ENCODE data around the gene PIEZO1.

Gene PIEZO1

DNA sequence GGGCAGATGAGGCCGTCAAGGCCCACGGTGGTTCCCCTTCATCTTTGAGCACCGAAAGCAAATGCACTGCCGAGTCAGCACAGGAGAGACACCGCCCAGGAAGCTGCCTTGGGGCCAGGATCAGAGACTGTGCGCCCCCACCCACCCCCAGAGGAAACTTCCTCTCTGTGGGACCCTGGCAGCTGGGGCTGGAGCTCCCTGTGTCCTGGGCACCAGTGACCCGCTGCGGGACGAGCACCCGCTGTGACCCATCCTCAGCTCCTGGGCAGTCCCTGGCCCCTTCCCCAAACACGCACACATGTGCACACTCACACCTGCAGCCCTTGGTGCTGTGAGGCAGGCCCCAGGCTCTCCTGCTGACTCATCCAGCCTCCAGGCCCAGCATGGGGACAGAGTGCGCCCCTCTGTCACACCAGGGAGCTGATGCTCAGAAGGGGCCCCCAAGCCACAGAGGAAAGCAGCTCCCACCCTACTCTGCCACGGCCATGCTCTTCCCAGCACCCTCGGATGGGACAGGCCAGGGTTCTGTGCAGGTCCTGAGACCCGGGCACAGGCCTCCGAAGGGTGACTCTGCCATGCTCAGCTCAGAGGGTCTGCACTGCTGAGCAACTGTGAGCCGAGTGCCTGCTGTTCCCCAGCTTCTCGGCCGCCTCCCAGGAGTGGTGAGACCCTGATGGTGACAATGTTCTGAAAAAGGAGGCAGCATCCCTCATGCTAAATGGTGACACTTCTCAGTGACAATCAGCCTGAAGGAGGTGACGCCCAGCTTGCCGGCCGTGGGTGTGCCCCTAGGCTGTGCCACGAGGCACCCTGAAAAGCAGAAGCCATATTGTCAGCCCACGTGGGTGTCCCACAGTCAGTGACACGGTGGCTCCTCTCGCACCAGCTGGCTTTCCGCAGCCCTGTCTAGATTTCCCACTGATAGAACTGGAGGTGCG is 3.6 kb downstream of the PIEZO1 start:
- peak; percentile 85 for DNase-seq (ENCODE audit: low spot score)
- TF ChIP-seq, protein P1, sequence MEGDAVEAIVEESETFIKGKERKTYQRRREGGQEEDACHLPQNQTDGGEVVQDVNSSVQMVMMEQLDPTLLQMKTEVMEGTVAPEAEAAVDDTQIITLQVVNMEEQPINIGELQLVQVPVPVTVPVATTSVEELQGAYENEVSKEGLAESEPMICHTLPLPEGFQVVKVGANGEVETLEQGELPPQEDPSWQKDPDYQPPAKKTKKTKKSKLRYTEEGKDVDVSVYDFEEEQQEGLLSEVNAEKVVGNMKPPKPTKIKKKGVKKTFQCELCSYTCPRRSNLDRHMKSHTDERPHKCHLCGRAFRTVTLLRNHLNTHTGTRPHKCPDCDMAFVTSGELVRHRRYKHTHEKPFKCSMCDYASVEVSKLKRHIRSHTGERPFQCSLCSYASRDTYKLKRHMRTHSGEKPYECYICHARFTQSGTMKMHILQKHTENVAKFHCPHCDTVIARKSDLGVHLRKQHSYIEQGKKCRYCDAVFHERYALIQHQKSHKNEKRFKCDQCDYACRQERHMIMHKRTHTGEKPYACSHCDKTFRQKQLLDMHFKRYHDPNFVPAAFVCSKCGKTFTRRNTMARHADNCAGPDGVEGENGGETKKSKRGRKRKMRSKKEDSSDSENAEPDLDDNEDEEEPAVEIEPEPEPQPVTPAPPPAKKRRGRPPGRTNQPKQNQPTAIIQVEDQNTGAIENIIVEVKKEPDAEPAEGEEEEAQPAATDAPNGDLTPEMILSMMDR (IDR thresholded peaks at IDR 0.05; ENCODE audit: borderline replicate concordance, control extremely low read depth, extremely low read depth, insufficient read depth, missing control alignments) = no peak
- in situ Hi-C loops (cut with MboI; ENCODE audit: low sequenced_read_pairs, unreplicated experiment) = no loop called here

DNA sequence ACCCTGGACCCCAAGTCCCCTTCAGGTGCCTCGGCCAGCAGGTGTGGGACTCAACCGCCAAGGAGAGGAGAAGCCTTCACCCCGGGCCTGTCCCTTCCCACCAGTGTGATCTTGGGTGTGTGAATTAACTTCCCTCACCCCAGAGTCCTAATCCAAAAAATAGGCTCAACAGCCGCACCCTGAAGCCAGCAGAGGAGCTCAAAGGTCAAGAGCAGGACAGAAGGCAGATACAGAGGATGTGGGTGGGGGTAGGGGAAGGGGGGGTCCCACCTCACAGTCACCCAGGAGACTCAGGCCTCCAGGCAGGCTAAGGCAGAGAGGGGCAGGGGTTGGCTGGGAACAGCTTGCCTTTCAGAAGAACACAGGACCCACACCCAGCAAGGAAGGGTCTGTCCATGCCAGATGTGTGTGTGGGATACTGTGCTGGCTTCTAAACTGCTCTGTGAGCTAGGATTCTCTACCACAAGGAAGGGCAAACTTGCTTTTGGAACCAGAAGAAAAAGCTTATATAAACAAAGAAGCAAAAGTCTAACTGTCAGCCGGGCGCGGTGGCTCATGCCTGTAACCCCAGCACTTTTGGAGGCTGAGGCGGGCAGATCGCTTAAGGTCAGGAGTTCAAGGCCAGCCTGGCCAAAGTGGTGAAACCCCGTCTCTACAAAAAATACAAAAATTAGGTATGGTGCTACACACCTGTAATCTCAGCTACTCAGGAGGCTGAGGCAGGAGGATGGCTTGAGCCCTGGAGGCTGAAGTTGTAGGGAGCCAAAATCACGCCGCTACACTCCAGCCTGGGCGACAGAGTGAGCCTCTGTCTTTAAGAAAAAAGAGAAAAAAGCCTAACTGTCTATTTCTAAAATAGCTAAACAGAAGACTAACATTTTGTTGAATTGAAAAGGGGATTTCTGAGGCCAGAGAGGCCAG is 4.6 kb downstream of the PIEZO1 start:
- TF ChIP-seq, protein P1 (IDR thresholded peaks at IDR 0.05; ENCODE audit: borderline replicate concordance, control extremely low read depth, extremely low read depth, insufficient read depth, missing control alignments) = no peak
- in situ Hi-C loops (cut with MboI; ENCODE audit: low sequenced_read_pairs, unreplicated experiment) = no loop called here
- no peak for DNase-seq (ENCODE audit: low spot score)

DNA sequence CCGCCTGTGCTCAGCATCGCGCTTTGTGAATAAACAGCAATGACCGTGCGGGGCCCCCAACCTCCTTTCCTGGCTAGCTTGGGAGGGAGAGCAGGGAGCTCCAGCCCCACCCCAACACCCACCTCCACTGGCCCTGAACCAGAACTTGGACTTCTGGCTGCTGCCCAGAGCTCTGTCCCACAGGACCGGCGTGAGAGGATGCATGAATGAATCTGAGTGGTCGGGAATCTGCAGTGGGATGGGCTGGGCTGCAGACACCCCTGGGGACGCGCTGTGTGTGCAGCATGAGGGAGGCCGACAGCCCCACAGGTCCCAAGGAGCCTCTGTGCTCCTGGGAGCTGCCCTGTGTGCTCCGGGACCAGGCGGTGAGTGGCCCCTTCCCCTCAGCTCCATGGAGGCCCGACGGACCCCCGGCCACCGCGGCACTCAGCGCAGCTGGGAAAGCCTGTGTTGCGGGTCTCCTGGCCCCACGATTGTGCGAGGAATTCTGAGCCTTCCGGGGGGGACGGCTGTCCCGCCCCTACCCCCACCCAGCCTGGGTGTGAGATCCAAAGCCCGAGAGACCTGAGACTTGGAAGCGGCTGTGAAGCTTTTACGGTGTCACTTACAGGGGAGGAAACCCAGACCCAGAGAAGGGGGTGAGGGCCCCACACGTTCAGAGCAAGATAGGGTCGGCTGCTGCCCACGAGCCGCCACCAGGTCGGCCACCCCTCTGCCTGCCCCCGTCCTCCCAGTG is 5.4 kb downstream of the PIEZO1 start:
- no peak for DNase-seq (ENCODE audit: low spot score)
- in situ Hi-C loops (cut with MboI; ENCODE audit: low sequenced_read_pairs, unreplicated experiment) = no loop called here
- TF ChIP-seq, protein P1 (IDR thresholded peaks at IDR 0.05; ENCODE audit: borderline replicate concordance, control extremely low read depth, extremely low read depth, insufficient read depth, missing control alignments) = no peak

DNA sequence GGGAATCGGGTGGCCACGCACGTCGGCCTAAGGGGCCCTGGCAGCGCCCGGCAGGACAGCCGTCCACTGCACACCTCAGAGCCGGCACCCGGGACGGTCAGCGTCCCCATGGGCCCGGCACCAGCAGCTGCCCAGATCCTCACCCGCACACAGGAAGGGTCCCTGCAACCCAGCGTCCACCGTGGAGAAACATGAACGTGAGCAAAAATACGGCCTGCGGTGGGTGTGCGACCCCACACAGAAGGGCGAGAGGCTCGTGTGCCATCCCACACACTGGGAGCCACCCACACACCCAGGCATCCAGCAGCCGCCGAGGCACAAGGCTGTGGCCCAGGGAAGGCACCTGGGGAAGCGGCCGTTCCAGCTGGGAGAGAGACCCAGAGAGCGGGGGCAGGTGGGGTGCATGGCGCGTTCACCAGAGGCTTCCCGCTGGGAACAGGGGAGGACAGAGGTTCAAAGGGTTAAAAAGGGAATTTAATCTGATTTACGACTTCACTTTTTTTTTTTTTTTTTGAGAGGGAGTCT is 6.4 kb downstream of the PIEZO1 start:
- no peak for DNase-seq (ENCODE audit: low spot score)
- TF ChIP-seq, protein P1 (IDR thresholded peaks at IDR 0.05; ENCODE audit: borderline replicate concordance, control extremely low read depth, extremely low read depth, insufficient read depth, missing control alignments) = no peak
- in situ Hi-C loops (cut with MboI; ENCODE audit: low sequenced_read_pairs, unreplicated experiment) = no loop called here

DNA sequence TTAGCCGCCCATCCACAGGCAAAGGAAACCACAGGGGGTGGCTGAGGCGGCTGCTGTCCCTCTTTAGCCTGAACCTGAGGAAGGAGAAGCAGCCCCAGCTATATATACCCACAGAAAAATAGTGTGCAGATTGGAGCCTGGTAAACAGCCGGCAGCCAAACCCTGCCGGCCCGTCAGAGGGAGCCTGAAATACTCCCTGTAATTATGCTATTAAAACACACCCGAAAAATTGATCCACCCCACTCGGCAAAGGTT is 6.8 kb downstream of the PIEZO1 start:
- in situ Hi-C loops (cut with MboI; ENCODE audit: low sequenced_read_pairs, unreplicated experiment) = no loop called here
- TF ChIP-seq, protein P1 (IDR thresholded peaks at IDR 0.05; ENCODE audit: borderline replicate concordance, control extremely low read depth, extremely low read depth, insufficient read depth, missing control alignments) = no peak
- DNase-seq (ENCODE audit: low spot score) = no peak

Measured in GM13976 (cell line).